ENCODE results near the gene ITIH5. TPM values are rescaled to one million over a fixed set of nuclear protein-coding genes. Genes with fewer than 3 reads are reported as not detected.

Gene ITIH5
- total RNA-seq, 1 donor from 2014 or later: not detected

DNA sequence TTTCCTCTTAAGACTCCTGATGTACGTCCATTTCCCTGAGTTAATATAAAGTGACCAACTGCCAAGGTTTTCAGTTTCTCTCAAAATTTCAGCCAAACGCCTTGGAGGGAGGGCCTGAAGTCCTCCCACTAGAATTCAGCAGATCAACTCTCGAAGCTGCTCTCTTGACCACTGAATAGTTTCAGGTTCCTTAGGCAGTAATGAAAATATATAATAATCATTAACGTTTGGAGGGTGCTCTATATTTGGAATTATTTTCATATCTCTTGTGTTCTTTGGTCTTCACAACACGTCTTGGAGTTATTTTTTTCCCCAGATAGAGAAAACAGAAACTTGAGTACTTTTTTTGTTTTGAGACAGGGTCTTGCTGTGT, 132.3 kb downstream of the ITIH5 start:
- H3K4me3 ChIP-seq (ENCODE audit: low read depth, low read length): no peak overlapping the region
- TF ChIP-seq, protein P1, sequence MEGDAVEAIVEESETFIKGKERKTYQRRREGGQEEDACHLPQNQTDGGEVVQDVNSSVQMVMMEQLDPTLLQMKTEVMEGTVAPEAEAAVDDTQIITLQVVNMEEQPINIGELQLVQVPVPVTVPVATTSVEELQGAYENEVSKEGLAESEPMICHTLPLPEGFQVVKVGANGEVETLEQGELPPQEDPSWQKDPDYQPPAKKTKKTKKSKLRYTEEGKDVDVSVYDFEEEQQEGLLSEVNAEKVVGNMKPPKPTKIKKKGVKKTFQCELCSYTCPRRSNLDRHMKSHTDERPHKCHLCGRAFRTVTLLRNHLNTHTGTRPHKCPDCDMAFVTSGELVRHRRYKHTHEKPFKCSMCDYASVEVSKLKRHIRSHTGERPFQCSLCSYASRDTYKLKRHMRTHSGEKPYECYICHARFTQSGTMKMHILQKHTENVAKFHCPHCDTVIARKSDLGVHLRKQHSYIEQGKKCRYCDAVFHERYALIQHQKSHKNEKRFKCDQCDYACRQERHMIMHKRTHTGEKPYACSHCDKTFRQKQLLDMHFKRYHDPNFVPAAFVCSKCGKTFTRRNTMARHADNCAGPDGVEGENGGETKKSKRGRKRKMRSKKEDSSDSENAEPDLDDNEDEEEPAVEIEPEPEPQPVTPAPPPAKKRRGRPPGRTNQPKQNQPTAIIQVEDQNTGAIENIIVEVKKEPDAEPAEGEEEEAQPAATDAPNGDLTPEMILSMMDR (conservative IDR thresholded peaks at IDR 0.05; ENCODE audit: low read depth, low read length): no peak
- DNase-seq (ENCODE audit: low read depth): no peak

DNA sequence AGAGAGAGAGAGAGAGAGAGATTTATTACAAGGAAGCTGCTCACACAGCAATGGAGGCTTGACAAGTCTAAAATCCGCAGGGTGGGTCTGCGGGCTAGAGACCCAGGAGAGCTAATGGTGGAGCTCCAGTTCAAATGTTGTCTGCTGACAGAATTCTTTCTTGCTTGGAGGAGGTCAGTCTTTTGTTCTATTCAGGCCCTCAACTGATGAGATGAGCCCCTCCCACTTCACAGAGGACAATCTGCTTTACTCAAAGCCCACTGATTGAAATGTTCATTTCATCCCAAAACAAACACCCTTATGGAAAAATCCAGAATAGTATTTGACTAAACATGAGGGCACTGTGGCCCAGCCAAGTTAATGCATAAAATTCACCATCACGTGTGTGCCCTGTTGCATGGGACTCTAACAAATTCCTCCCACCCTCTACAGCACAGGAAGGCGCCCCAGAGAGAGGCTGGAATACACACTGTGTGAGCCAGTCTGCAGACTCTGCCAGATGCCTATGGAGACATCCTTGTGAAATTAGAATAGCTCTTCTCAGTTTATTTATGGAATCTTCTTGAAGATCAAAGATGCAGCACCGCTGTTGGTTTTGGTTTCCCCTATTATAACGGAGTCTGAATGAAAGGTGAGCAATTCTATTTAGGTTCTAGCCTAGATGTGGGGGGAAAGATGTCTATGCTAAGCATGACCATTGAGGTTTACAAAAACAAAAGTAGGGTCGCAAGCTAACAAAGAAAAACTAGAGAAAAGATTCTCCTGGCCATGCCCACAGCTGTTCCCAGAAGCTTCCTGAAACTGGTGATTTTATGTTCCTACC, 132.9 kb downstream of the ITIH5 start:
- DNase-seq (ENCODE audit: low read depth): no peak
- H3K4me3 ChIP-seq (ENCODE audit: low read depth, low read length): no peak overlapping the region
- TF ChIP-seq, protein P1 (conservative IDR thresholded peaks at IDR 0.05; ENCODE audit: low read depth, low read length): no peak

DNA sequence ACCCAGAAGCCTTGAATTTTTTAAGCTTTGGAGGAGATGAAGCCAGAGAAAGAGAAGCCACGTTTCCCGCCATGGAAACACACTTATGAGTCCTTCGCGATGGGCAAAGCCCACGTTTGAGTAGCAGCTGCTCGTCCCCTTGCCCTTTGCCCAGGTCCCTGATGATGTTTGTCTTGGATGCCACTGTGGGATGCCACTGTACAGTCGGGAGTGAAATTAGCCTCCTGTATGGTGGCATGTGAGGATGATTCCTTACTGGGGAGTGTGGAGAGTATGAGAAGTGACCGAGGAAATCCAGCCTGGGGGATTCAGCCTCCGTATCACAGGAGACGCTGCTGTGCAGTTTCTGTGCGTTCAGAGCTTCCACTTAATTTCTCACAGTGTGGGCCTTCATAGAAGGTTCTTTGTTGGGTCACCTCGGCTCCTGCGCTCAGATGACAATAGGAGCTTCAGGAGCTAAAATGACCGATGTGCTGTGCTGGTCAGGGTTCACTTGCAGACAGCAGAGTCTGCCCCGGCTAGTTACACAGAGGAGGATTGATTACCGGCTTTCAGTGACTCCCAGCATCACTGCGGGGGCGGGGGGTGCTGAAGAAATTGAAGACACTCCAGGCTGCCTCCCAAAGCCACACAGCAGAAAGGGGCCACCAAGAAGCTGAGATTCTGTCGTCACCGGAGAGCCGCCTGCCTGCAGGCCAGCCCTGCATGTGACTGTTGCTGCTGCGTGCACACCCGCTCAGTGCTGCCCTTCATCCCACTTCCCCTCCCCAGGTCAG, 133.9 kb downstream of the ITIH5 start:
- TF ChIP-seq, protein P1 (conservative IDR thresholded peaks at IDR 0.05; ENCODE audit: low read depth, low read length): no peak
- DNase-seq (ENCODE audit: low read depth): no peak
- H3K4me3 ChIP-seq (ENCODE audit: low read depth, low read length): no peak overlapping the region

DNA sequence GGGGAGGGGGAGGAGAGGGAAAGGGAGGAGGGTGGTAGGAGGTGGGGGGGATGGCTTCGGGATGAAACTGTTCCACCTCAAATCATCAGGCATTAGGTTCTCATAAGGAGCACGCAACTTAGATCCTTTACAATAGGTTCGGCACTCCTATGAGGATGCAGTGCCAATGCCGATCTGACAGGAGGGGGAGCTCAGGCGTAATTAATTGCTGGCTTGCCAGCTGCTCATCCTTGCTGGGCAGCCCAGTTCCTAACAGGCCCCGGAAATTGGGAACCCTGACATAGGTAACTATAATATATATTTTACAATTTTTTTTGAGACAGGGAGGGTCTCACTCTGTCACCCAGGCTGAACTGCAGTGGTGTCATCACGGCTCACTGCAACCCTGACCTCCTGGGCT, 137.1 kb downstream of the ITIH5 start:
- H3K4me3 ChIP-seq (ENCODE audit: low read depth, low read length): no peak overlapping the region
- no peak for DNase-seq (ENCODE audit: low read depth)
- TF ChIP-seq, protein P1 (conservative IDR thresholded peaks at IDR 0.05; ENCODE audit: low read depth, low read length): peak; percentile 61

DNA sequence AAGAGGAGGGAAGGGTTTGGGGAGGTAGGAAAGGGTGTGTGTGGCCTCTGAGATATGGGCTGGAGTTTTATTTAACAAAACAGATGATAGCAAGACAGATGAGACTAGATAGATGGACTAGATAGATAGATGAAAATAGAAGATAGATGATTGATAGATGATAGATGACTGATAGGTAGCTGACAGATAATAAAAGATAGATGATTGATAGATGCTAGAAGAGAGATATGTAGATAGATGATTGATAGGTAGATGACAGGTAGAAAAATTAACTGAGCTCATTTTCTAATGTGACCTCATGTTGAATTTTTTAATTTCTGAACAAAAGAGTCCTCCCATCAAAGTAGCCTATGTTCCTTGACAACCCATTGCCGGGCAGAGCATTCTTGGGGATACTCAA, 139.3 kb downstream of the ITIH5 start:
- TF ChIP-seq, protein P1 (conservative IDR thresholded peaks at IDR 0.05; ENCODE audit: low read depth, low read length): no peak
- H3K4me3 ChIP-seq (ENCODE audit: low read depth, low read length): no peak overlapping the region

DNA sequence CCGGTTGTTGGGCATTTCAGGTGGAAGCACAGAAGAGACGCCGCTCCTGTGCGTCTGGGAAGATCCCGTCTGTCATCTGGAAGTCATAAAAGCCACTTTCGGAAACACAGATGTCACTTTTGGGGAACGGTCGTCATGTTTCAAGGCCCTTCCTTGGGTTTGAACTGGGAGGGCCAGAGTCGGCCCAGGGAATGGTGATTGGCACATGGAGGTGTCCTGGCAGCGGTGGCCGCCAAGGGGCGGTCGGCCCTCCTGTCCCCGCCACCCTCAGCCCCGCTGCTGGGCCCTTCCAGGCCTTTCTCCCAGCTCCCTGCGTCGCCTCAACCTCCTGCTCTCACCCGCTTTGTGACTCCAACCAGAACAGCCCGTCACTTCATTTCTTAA, 140.8 kb downstream of the ITIH5 start:
- H3K4me3 ChIP-seq (ENCODE audit: low read depth, low read length): no peak overlapping the region
- TF ChIP-seq, protein P1 (conservative IDR thresholded peaks at IDR 0.05; ENCODE audit: low read depth, low read length): no peak
- no peak for DNase-seq (ENCODE audit: low read depth)

More for the DNA sequence above, 139.3 kb downstream of the ITIH5 start:
- no peak for DNase-seq (ENCODE audit: low read depth)
